A549 (cell line): ENCODE data around the gene MACF1. TPM values are rescaled to one million over a fixed set of nuclear protein-coding genes. Genes with fewer than 3 reads are reported as not detected.

Experiments used
- ATAC-seq, 2 experiments: fragments of 200-7000 bp in 1 of 2; fragments of >200 bp in 1 of 2; cut with Nextera tagmentation in 1 of 2; cut with Tn5 transposase in 1 of 2; 3 replicates each; pipeline versions ENCODE4 v1.8.0 to v1.9.1; 2018 to 2020; ENCODE audit warnings: mild to moderate bottlenecking in 1 of 2, moderate library complexity in 1 of 2
- CTCF ChIA-PET: fragments of 300-600 bp; sonication (Branson Sonifier 250); formaldehyde crosslinking; extraction: SDS; loops from one replicate; lab custom pipeline; 2021; ENCODE audit warnings: antibody characterized with exemption, inconsistent platforms; lab: Yijun Ruan, JAX
- POLR2A ChIA-PET: fragments of 350-600 bp; formaldehyde crosslinking; extraction: SDS; loops from one replicate; lab custom pipeline; 2021; ENCODE audit warnings: antibody characterized with exemption, inconsistent platforms; lab: Yijun Ruan, JAX
- DNase-seq, 2 experiments: peaks; one replicate each; pipeline versions ENCODE4 v3.0.0 to v3.0.0-alpha.2; 2011 to 2016; ENCODE audit warnings: low read depth in 1 of 2, low spot score in 1 of 2
- FAIRE-seq: peaks from 2 replicates; lab custom pipeline; 2011; peaks lifted over from hg19 to GRCh38; lab: Jason Lieb, UNC
- H3K27ac ChIP-seq, 2 experiments: fragments of >200 bp; sonication (Bioruptor Twin); formaldehyde crosslinking; 3 replicates each; pipeline ENCODE4 v1.5.1; 2016 to 2017
- H3K4me1 ChIP-seq: fragments of >200 bp; sonication (Bioruptor Twin); formaldehyde crosslinking; 3 replicates; pipeline ENCODE4 v1.6.1; 2016
- H3K4me2 ChIP-seq: fragments of >200 bp; sonication (Bioruptor Twin); formaldehyde crosslinking; 3 replicates; pipeline ENCODE4 v1.6.1; 2016
- H3K4me3 ChIP-seq: fragments of >200 bp; sonication (Bioruptor Twin); formaldehyde crosslinking; 3 replicates; pipeline ENCODE4 v1.5.1; 2016
- H3K9me3 ChIP-seq: fragments of >200 bp; sonication (Bioruptor Twin); formaldehyde crosslinking; 3 replicates; pipeline ENCODE4 v1.6.1; 2016
- BHLHE40 ChIP-seq: IDR thresholded peaks from 2 replicates; pipeline ENCODE4 v1.6.1; 2012; ENCODE audit warnings: low read depth, low read length, inconsistent platforms
- CBX8 ChIP-seq: fragments of 200-600 bp; sonication (generic); IDR thresholded peaks from 2 replicates; pipeline ENCODE4 v1.6.1; 2016
- CHD2 ChIP-seq: fragments of 150-350 bp; IDR thresholded peaks from 2 replicates; pipeline ENCODE4 v1.6.1; 2014; ENCODE audit warnings: low read length; ENCODE audit not compliant: partially characterized antibody
- EP300 ChIP-seq, 2 experiments: fragments of >200 bp; sonication (Bioruptor Twin); formaldehyde crosslinking; IDR thresholded peaks; 2 replicates in 1 of 2; 3 replicates in 1 of 2; pipeline ENCODE4 v1.6.1; 2016 to 2017
- FOSL2 ChIP-seq, 2 experiments: fragments of 450-650 bp in 1 of 2; fragments of >200 bp in 1 of 2; sonication (Bioruptor Twin) in 1 of 2; formaldehyde crosslinking; IDR thresholded peaks; 2 replicates each; pipeline versions ENCODE4 v1.5.0 to v1.6.1; 2016 to 2020; ENCODE audit warnings: mild to moderate bottlenecking in 1 of 2, moderate library complexity in 1 of 2
- HOXB13 ChIP-seq: fragments of 250-450 bp; sonication (Bioruptor Pico); IDR thresholded peaks from 2 replicates; pipeline ENCODE4 v1.5.0; 2020; ENCODE audit warnings: low read depth, mild to moderate bottlenecking, moderate library complexity
- JUN ChIP-seq, 2 experiments: fragments of >200 bp; sonication (Bioruptor Twin); formaldehyde crosslinking; IDR thresholded peaks; 2 replicates in 1 of 2; 3 replicates in 1 of 2; pipeline ENCODE4 v1.6.1; 2016 to 2017
- JUNB ChIP-seq: fragments of >200 bp; sonication (Bioruptor Twin); formaldehyde crosslinking; IDR thresholded peaks from 2 replicates; pipeline ENCODE4 v1.6.1; 2016
- MYC ChIP-seq: IDR thresholded peaks from 2 replicates; pipeline ENCODE4 v1.6.1; 2012; ENCODE audit warnings: mild to moderate bottlenecking, inconsistent platforms, low read length, improper control_type of control experiment, borderline replicate concordance
- PHF8 ChIP-seq: fragments of 200-600 bp; sonication (generic); IDR thresholded peaks from 2 replicates; pipeline ENCODE4 v1.6.1; 2016; ENCODE audit warnings: low read depth, mild to moderate bottlenecking, antibody characterized with exemption, moderate library complexity, borderline replicate concordance
- POLR2A ChIP-seq: IDR thresholded peaks from 2 replicates; pipeline ENCODE4 v1.6.1; 2012; ENCODE audit warnings: mild to moderate bottlenecking, low read length
- RARB ChIP-seq: fragments of 250-450 bp; sonication (Bioruptor Pico); IDR thresholded peaks from 2 replicates; pipeline ENCODE4 v1.8.0; 2021; ENCODE audit warnings: mild to moderate bottlenecking, moderate library complexity
- RFX5 ChIP-seq: fragments of 450-650 bp; IDR thresholded peaks from 2 replicates; pipeline ENCODE4 v1.7.1; 2014; ENCODE audit warnings: antibody characterized with exemption, mild to moderate bottlenecking, moderate library complexity
- RNF2 ChIP-seq: fragments of 200-600 bp; sonication (generic); IDR thresholded peaks from 2 replicates; pipeline ENCODE4 v1.6.1; 2016; ENCODE audit warnings: low read depth, mild to moderate bottlenecking, antibody characterized with exemption, moderate library complexity, borderline replicate concordance
- SREBF2 ChIP-seq: fragments of 450-650 bp; IDR thresholded peaks from 2 replicates; pipeline ENCODE4 v1.6.1; 2014; ENCODE audit warnings: mild to moderate bottlenecking, moderate library complexity
- WGBS: methylation state at CpG from one replicate; pipeline ENCODE4 v1.1.6; 2017; ENCODE audit errors: missing lambda C conversion rate; 5-methylcytosine and 5-hydroxymethylcytosine counted together
- polyA plus RNA-seq, 4 experiments: library from polyadenylated mRNA; depleted of rRNA in 3 of 4; stranded (reverse); fragments of >200 nt; fragmentation: RNase III in 1 of 4; extraction: RNeasy Plus Mini Kit Qiagen cat#74134 plus additional on column Dnase treatment in 1 of 4; gene quantifications; 2 replicates in 3 of 4; 3 replicates in 1 of 4; pipeline ENCODE4 v1.2.3, GENCODE V29; 2011 to 2017
- TF ChIP-seq, protein P1 (sequence below): fragments of >200 bp; sonication (Bioruptor Twin); formaldehyde crosslinking; IDR thresholded peaks from 3 replicates; pipeline ENCODE4 v1.5.1; 2016
- TF ChIP-seq, protein P2 (sequence below): fragments of 150-350 bp; IDR thresholded peaks from 2 replicates; pipeline ENCODE4 v1.6.1; 2014; ENCODE audit warnings: low read depth, mild to moderate bottlenecking, low read length
- TF ChIP-seq, protein P3 (sequence below): fragments of 250-450 bp; sonication (Bioruptor Pico); IDR thresholded peaks from 2 replicates; pipeline ENCODE4 v1.5.0; 2020; ENCODE audit warnings: low read depth, mild to moderate bottlenecking, moderate library complexity

MACF1 gene
- polyA plus RNA-seq, 2 of the 4 experiments (the other 2 are of a cell fraction): 45.7 to 64.2 TPM

DNA sequence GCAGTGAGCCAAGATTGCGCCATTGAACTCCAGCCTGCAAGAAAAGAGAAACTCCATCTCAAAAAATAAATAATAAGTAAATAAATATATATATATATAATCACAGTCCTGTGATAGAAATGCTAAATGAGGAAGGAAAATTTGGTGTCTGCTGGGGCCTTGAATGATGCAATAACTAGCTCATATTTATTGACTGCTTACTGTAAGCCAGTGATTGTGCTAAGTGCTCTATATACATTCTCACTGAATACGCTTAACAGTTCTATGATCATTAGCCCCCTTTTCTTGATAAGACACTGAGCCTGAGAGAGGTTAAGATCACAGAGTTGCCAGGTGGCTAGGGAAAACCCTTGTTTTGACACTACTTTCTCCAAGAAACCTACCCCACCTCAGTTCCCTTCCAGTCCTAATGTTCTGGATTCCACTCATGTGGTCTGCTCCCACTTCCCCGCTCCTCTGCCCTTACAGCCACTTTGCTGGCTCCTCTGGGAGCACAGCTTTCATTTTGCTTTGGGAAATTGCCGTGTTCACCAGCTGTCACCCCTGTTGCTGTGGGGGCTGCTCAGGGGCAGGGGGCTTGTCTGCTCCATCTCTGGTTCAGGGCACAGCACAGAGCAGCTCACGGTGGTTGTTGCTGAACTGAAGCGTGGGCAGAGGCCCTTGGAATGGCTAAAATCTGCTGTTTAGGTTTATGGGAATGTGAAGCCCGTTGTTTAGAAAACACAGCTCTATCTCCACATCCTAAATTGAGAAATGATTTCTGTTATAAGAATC, 284.5 kb downstream of the MACF1 start:
- WGBS: 83% methylated on average over 6 of the region's 7 CpGs
- H3K9me3 ChIP-seq: no peaks in the 10 kb centered on the region
- no peak for DNase-seq
- CTCF ChIA-PET: interaction anchor here (0.7 kb wide), 1 partner anchor 15 kb away, joined by 3 read pairs; no protein-coding TSS in a partner anchor
- no peak overlapping the region for H3K4me2 ChIP-seq
- H3K4me1 ChIP-seq: no peaks in the 10 kb centered on the region
- TF ChIP-seq PHF8 (no peak), BHLHE40 (no peak), JUNB (no peak), FOSL2 (IDR thresholded peaks at IDR 0.05) (no peak), FOSL2 (CRISPR knock-in tag; IDR thresholded peaks at IDR 0.05) (no peak), POLR2A (no peak)
- TF ChIP-seq, protein P1, sequence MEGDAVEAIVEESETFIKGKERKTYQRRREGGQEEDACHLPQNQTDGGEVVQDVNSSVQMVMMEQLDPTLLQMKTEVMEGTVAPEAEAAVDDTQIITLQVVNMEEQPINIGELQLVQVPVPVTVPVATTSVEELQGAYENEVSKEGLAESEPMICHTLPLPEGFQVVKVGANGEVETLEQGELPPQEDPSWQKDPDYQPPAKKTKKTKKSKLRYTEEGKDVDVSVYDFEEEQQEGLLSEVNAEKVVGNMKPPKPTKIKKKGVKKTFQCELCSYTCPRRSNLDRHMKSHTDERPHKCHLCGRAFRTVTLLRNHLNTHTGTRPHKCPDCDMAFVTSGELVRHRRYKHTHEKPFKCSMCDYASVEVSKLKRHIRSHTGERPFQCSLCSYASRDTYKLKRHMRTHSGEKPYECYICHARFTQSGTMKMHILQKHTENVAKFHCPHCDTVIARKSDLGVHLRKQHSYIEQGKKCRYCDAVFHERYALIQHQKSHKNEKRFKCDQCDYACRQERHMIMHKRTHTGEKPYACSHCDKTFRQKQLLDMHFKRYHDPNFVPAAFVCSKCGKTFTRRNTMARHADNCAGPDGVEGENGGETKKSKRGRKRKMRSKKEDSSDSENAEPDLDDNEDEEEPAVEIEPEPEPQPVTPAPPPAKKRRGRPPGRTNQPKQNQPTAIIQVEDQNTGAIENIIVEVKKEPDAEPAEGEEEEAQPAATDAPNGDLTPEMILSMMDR: no peak
- FAIRE-seq: no peak
- ATAC-seq: no peak
- H3K4me3 ChIP-seq: no peak overlapping the region
- POLR2A ChIA-PET: no interaction called here
- H3K27ac ChIP-seq: no peak overlapping the region

DNA sequence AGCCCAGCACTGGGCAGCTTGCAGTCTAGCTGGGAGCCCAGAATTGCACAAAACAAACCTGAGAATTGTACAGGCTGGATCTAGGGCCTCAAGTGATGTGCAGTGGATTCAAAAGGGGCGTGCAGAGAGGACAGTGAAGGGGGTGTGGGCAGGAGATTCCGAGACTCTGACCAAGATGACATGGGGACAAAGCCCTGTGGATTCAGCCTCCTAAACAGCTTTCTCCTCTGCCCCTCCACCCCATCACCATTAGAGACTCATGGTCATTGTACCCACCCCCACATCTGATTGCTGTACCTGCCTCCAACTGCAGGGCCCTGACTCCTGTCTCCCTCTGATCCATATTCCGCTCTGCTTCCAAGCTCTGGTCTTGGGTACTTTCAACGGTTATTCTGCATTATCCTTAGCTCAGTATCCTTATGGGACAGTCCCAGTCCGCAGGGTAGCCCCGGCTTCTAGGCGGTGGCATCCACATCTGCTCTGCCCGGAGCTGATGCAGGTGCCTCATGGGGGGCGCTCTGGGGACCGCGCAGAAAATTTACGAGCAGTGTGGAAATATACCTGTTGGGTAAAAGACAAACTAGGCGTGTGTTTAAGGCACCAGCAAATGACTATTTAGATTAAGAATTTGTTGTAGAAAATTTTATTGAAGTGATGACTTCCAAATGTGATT, 285.2 kb downstream of the MACF1 start:
- TF ChIP-seq RARB (CRISPR knock-in tag): no peak
- TF ChIP-seq CBX8: no peak
- TF ChIP-seq, protein P2, sequence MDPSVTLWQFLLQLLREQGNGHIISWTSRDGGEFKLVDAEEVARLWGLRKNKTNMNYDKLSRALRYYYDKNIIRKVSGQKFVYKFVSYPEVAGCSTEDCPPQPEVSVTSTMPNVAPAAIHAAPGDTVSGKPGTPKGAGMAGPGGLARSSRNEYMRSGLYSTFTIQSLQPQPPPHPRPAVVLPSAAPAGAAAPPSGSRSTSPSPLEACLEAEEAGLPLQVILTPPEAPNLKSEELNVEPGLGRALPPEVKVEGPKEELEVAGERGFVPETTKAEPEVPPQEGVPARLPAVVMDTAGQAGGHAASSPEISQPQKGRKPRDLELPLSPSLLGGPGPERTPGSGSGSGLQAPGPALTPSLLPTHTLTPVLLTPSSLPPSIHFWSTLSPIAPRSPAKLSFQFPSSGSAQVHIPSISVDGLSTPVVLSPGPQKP: no peak
- TF ChIP-seq, protein P3, sequence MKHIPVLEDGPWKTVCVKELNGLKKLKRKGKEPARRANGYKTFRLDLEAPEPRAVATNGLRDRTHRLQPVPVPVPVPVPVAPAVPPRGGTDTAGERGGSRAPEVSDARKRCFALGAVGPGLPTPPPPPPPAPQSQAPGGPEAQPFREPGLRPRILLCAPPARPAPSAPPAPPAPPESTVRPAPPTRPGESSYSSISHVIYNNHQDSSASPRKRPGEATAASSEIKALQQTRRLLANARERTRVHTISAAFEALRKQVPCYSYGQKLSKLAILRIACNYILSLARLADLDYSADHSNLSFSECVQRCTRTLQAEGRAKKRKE (CRISPR knock-in tag): no peak
- no peak for TF ChIP-seq CHD2
- TF ChIP-seq RNF2: no peak
- TF ChIP-seq HOXB13 (CRISPR knock-in tag): no peak
- no peak for TF ChIP-seq SREBF2
- TF ChIP-seq RFX5: no peak
- no peak for TF ChIP-seq EP300 (IDR thresholded peaks at IDR 0.05)
- TF ChIP-seq PHF8: no peak
- TF ChIP-seq, all 56 proteins: peak for 0
- H3K27ac ChIP-seq: no peak overlapping the region
- ChIA-PET POLR2A (no interaction called here), CTCF (interaction anchor here (1.5 kb wide), 1 partner anchor 8 kb away, joined by 3 read pairs; no protein-coding TSS in a partner anchor)
- no peaks in the 10 kb centered on the region for H3K9me3 ChIP-seq
- FAIRE-seq: no peak
- no peak overlapping the region for H3K4me2 ChIP-seq
- DNase-seq: no peak
- H3K4me1 ChIP-seq: no peaks in the 10 kb centered on the region
- 82% methylated on average over 13 of the region's 13 CpGs for WGBS
- ATAC-seq: peak; percentile 6 to 19; a peak in 4 of 6 replicates
- no peak overlapping the region for H3K4me3 ChIP-seq

DNA sequence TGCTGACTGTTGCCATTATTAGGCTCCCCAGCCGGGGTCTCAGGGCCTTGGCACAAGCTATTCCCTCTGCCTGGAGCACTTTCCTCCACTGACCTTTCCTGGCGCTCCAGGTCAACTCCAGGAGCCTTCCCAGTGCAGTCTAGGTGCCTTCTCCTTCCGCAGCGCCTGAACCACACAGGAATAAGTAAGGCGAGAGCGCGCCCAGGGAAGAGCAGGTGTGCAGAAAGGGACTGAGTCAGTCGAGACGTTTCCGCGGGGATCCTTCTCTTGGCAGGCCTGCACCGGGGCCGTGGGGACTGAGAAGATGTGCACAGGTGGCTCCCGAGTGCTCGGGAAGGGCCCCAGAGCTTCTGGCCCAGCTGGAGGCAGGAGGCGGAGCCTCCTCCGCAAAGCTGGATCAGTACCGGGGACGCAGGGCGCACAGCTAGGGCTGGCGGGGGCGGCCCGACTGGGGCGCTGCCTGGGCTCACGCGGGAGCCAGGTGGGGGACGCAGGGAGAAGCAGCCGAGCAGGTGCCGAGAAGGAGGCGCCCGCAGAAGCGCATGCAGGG, 286.2 kb downstream of the MACF1 start:
- TF ChIP-seq JUN (IDR thresholded peaks at IDR 0.05): no peak
- no peak for TF ChIP-seq MYC
- DNase-seq (peak in 1 of 2 experiments; percentile 11), ATAC-seq (peak; percentile 46), FAIRE-seq (no peak)
- Histone ChIP-seq H3K27ac (peak overlapping the region; percentile 58 to 77; a peak in 5 of 6 replicates), H3K9me3 (no peaks in the 10 kb centered on the region), H3K4me1 (no peaks in the 10 kb centered on the region), H3K4me2 (peak overlapping the region; percentile 96), H3K4me3 (peak overlapping the region; percentile 74)
- WGBS: 28% methylated on average over 13 of the region's 32 CpGs
- ChIA-PET POLR2A (no interaction called here), CTCF (interaction anchor here (1.5 kb wide), 1 partner anchor 9 kb away, joined by 3 read pairs; no protein-coding TSS in a partner anchor)
